HepG2 (cell line): Measurements from ENCODE around the gene KIF3C. TPM values are rescaled to one million over a fixed set of nuclear protein-coding genes. Genes with fewer than 3 reads are reported as not detected.

Source experiments
- ATAC-seq: fragments of 200-7000 bp; cut with Tn5 transposase; 3 replicates; pipeline ENCODE4 v1.9.1; 2020; ENCODE audit warnings: mild to moderate bottlenecking, moderate library complexity
- BruUV-seq: library from RNA; stranded (reverse); fragments of 400-500 nt; replicated peaks from 2 replicates; lab custom pipeline; 2021; lab: Mats Ljungman, UMichigan
- CTCF ChIA-PET: fragments of 300-600 bp; formaldehyde crosslinking; extraction: SDS; loops from one replicate; lab custom pipeline; 2021; ENCODE audit warnings: low total read pairs, inconsistent platforms, low intra/inter-chr PET ratio; lab: Yijun Ruan, JAX
- POLR2A ChIA-PET: fragments of 350-600 bp; sonication (Branson Sonifier 250); formaldehyde crosslinking; loops from one replicate; lab custom pipeline; 2020; ENCODE audit warnings: antibody characterized with exemption, inconsistent platforms; lab: Yijun Ruan, JAX
- DNase-seq: peaks from one replicate; pipeline ENCODE4 v3.0.0-alpha.2; 2015; ENCODE audit warnings: low spot score
- FAIRE-seq: peaks from 3 replicates; lab custom pipeline; 2011; peaks lifted over from hg19 to GRCh38; lab: Jason Lieb, UNC
- H2AFZ ChIP-seq: one replicate; pipeline ENCODE4 v1.6.1; 2011; ENCODE audit warnings: low read length, inconsistent platforms
- H3K27ac ChIP-seq: fragments of 300-600 bp; 3 replicates; pipeline ENCODE4 v1.8.0; 2011; ENCODE audit warnings: mixed run types, mild to moderate bottlenecking, mixed read lengths, low read length, inconsistent platforms; ENCODE audit not compliant: insufficient read depth; ENCODE audit errors: extremely low read length
- H3K27me3 ChIP-seq, 2 experiments: fragments of 200-600 bp in 1 of 2; 2 replicates in 1 of 2; 3 replicates in 1 of 2; pipeline versions ENCODE4 v1.6.0 to v1.8.0; 2011; ENCODE audit warnings: low read length in 2 of 2, mild to moderate bottlenecking in 2 of 2, moderate library complexity in 2 of 2, inconsistent platforms in 1 of 2; ENCODE audit not compliant: insufficient read depth in 2 of 2, control insufficient read depth in 1 of 2
- H3K36me3 ChIP-seq, 2 experiments: fragments of 200-600 bp in 1 of 2; replicated peaks in 1 of 2; 2 replicates in 1 of 2; 3 replicates in 1 of 2; pipeline versions ENCODE4 v1.5.1 to v1.8.0; 2011; ENCODE audit warnings: low read length in 2 of 2, inconsistent platforms in 1 of 2; ENCODE audit not compliant: insufficient read depth in 2 of 2, control insufficient read depth in 1 of 2
- H3K4me1 ChIP-seq: 2 replicates; pipeline ENCODE4 v1.5.1; 2012; ENCODE audit warnings: low read length, inconsistent platforms; ENCODE audit not compliant: insufficient read depth
- H3K4me2 ChIP-seq: 2 replicates; pipeline ENCODE4 v1.6.0; 2011; ENCODE audit warnings: low read depth, low read length, inconsistent platforms
- H3K4me3 ChIP-seq, 3 experiments: fragments of 200-600 bp in 1 of 3; sonication (generic), shearing (Covaris generic) in 1 of 3; replicated peaks in 1 of 3; 2 replicates each; pipeline ENCODE4 v1.5.1; 2011 to 2016; ENCODE audit warnings: low read length in 3 of 3, inconsistent platforms in 2 of 3, low read depth in 2 of 3, mild to moderate bottlenecking in 2 of 3, control low read depth in 1 of 3, mixed read lengths in 1 of 3; ENCODE audit not compliant: insufficient read depth in 1 of 3
- H3K79me2 ChIP-seq: one replicate; pipeline ENCODE4 v1.6.1; 2011; ENCODE audit warnings: low read length, inconsistent platforms; ENCODE audit not compliant: insufficient read depth
- H3K9ac ChIP-seq: 2 replicates; pipeline ENCODE4 v1.6.0; 2011; ENCODE audit warnings: mild to moderate bottlenecking, low read depth, low read length, inconsistent platforms; ENCODE audit not compliant: insufficient read depth
- H3K9me3 ChIP-seq: 2 replicates; pipeline ENCODE4 v1.5.1; 2012; ENCODE audit warnings: mild to moderate bottlenecking, low read length
- H4K20me1 ChIP-seq: 2 replicates; pipeline ENCODE4 v1.6.0; 2011; ENCODE audit warnings: inconsistent platforms, mild to moderate bottlenecking, low read length, moderate library complexity; ENCODE audit not compliant: insufficient read depth
- AKNA ChIP-seq: sonication (generic); formaldehyde crosslinking; IDR thresholded peaks from 2 replicates; pipeline ENCODE4 v1.4.0; 2020; ENCODE audit warnings: missing genetic modification reagents, borderline replicate concordance
- HDAC1 ChIP-seq: sonication (generic); formaldehyde crosslinking; IDR thresholded peaks from 2 replicates; pipeline ENCODE4 v1.5.1; 2020; ENCODE audit warnings: mild to moderate bottlenecking, missing genetic modification reagents
- HNF1A ChIP-seq, 2 experiments: sonication (generic) in 1 of 2; formaldehyde crosslinking in 1 of 2; IDR thresholded peaks; 2 replicates each; pipeline versions ENCODE4 v1.4.0 to v1.6.1; 2016 to 2020; ENCODE audit warnings: borderline replicate concordance in 1 of 2, low read depth in 1 of 2, mild to moderate bottlenecking in 1 of 2, missing genetic modification reagents in 1 of 2
- RARG ChIP-seq: sonication (generic); formaldehyde crosslinking; IDR thresholded peaks from 2 replicates; pipeline ENCODE4 v1.4.0; 2020; ENCODE audit warnings: low read depth, mild to moderate bottlenecking, missing genetic modification reagents
- SIX1 ChIP-seq: sonication (generic); formaldehyde crosslinking; IDR thresholded peaks from 2 replicates; pipeline ENCODE4 v1.4.0; 2020; ENCODE audit warnings: missing genetic modification reagents, borderline replicate concordance
- U2AF1 ChIP-seq: fragments of 200-400 bp; formaldehyde crosslinking; optimal IDR thresholded peaks from 2 replicates; pipeline ENCODE3; 2017; ENCODE audit warnings: mild to moderate bottlenecking, low read depth, low read length
- ZFP1 ChIP-seq: IDR thresholded peaks from 2 replicates; pipeline ENCODE4 v1.6.1; 2016
- ZFP36 ChIP-seq: fragments of 150-350 bp; IDR thresholded peaks from 2 replicates; pipeline ENCODE4 v1.6.1; 2018; ENCODE audit warnings: borderline replicate concordance, low read length, low read depth; ENCODE audit not compliant: partially characterized antibody
- ZNF224 ChIP-seq: sonication (generic); formaldehyde crosslinking; IDR thresholded peaks from 2 replicates; pipeline ENCODE4 v1.5.0; 2020; ENCODE audit warnings: mild to moderate bottlenecking, missing genetic modification reagents
- ZNF678 ChIP-seq: sonication (generic); formaldehyde crosslinking; IDR thresholded peaks from 2 replicates; pipeline ENCODE4 v1.4.0; 2020; ENCODE audit warnings: mild to moderate bottlenecking, missing genetic modification reagents
- WGBS: methylation state at CpG from one replicate; pipeline ENCODE4 v1.1.6; 2017; ENCODE audit warnings: low lambda C conversion rate; 5-methylcytosine and 5-hydroxymethylcytosine counted together
- in situ Hi-C: cut with HindIII; loops from 2 replicates; pipeline ENCODE4 v1.10.0; 2017; ENCODE audit warnings: low pct_unique_long_range_greater_than_20kb; ENCODE audit not compliant: extremely low pct_ligation_motif_present
- intact Hi-C: fragments of 100-400 bp; cut with micrococcal nuclease; formaldehyde crosslinking; loops from one replicate; pipeline ENCODE4 v1.10.0; 2022; ENCODE audit not compliant: unreplicated experiment
- polyA plus RNA-seq, 8 experiments: library from polyadenylated mRNA; depleted of rRNA in 3 of 8; stranded (reverse) in 7 of 8; unstranded in 1 of 8; fragments of >200 nt; fragmentation: Illumina TruSeq in 4 of 8; extraction: Trizol in 4 of 8; gene quantifications; 2 replicates each; pipeline versions ENCODE4 v1.2.1 to v1.2.3, GENCODE V29; 2011 to 2016; ENCODE audit warnings: low read depth in 4 of 8, missing spikeins in 1 of 8, mixed read lengths in 1 of 8; ENCODE audit not compliant: insufficient read depth in 1 of 8
- total RNA-seq, 5 experiments: library from RNA; depleted of rRNA; stranded (reverse); fragments of >200 nt; fragmentation: Illumina TruSeq; extraction: Trizol; gene quantifications; 2 replicates each; pipeline ENCODE4 v1.2.3, GENCODE V29; 2016; ENCODE audit warnings: low read depth in 1 of 5
- TF ChIP-seq, protein P1 (sequence below): sonication (generic); formaldehyde crosslinking; IDR thresholded peaks from 2 replicates; pipeline ENCODE4 v1.8.0; 2022; ENCODE audit warnings: missing genetic modification reagents, mild to moderate bottlenecking, borderline replicate concordance

KIF3C gene
- total and polyA plus RNA-seq, 2 of the 13 experiments (the other 11 are each of a cell fraction or from before 2014, with no cell fraction given), result 3.6 to 4.9 TPM

- ATAC-seq (peak; percentile 62), FAIRE-seq (peak; percentile 66), DNase-seq (peak; percentile 45)
- Histone ChIP-seq H3K79me2 (no peaks in the 10 kb centered on the region), H2AFZ (no peak overlapping the region), H3K27ac (no peak overlapping the region), H3K4me1 (peaks cover 43% of the 10 kb centered on the region), H3K36me3 (no peaks in the 10 kb centered on the region), H3K4me3 (no peak overlapping the region), H3K9ac (no peak overlapping the region), H3K4me2 (no peak overlapping the region), H3K9me3 (no peaks in the 10 kb centered on the region), H4K20me1 (no peaks in the 10 kb centered on the region), H3K27me3 (no peaks in the 10 kb centered on the region)
- no TSS peak for BruUV-seq
- intact Hi-C loops, result loop anchor here (2.0 to 10.0 kb wide), 2 partner anchors 63 to 509 kb away; no protein-coding TSS in a partner anchor
- ChIA-PET CTCF (interaction anchor here (1.1 to 1.5 kb wide), 2 partner anchors 104 to 189 kb away, joined by 3 to 9 read pairs; no protein-coding TSS in a partner anchor), POLR2A (interaction anchor here (0.6 to 2.5 kb wide), 3 partner anchors 26 to 77 kb away, joined by 3 to 7 read pairs (median 5); partner anchors contain the start of genes ASXL2 and KIF3C)
- in situ Hi-C loops, result no loop called here
- WGBS, result 61% methylated on average over 7 of the region's 7 CpGs
- TF ChIP-seq ZNF678 (CRISPR knock-in tag) (no peak), AKNA (CRISPR knock-in tag) (no peak), ZFP1 (CRISPR knock-in tag) (no peak), HDAC1 (CRISPR knock-in tag) (no peak), ZNF224 (CRISPR knock-in tag) (no peak), HNF1A (IDR thresholded peaks at IDR 0.05; ENCODE audit: low read depth) (no peak), HNF1A (CRISPR knock-in tag; IDR thresholded peaks at IDR 0.05; ENCODE audit: borderline replicate concordance) (no peak), U2AF1 (no peak), ZFP36 (no peak), SIX1 (CRISPR knock-in tag) (no peak), RARG (CRISPR knock-in tag) (no peak)
- TF ChIP-seq, protein P1, sequence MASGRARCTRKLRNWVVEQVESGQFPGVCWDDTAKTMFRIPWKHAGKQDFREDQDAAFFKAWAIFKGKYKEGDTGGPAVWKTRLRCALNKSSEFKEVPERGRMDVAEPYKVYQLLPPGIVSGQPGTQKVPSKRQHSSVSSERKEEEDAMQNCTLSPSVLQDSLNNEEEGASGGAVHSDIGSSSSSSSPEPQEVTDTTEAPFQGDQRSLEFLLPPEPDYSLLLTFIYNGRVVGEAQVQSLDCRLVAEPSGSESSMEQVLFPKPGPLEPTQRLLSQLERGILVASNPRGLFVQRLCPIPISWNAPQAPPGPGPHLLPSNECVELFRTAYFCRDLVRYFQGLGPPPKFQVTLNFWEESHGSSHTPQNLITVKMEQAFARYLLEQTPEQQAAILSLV, result no peak
These were observed 26.3 kb downstream of the KIF3C start for GRCh38 chr2:25955869-25956535.
